Glutamatergic neuron (in vitro differentiated cells): Measurements from ENCODE around the gene STAMBPL1. TPM values are rescaled to one million over a fixed set of nuclear protein-coding genes. Genes with fewer than 3 reads are reported as not detected.

Experiments used
- DNase-seq: peaks from one replicate; pipeline ENCODE4 v3.0.0; 2022
- H3K27ac Mint-ChIP-seq: one replicate; pipeline ENCODE4 v1.8.0; 2020; ENCODE audit warnings: mild to moderate bottlenecking, mixed read lengths, inconsistent platforms; ENCODE audit not compliant: unreplicated experiment
- H3K27me3 Mint-ChIP-seq: one replicate; pipeline ENCODE4 v1.8.0; 2020; ENCODE audit warnings: mild to moderate bottlenecking, moderate library complexity, mixed read lengths, inconsistent platforms; ENCODE audit not compliant: unreplicated experiment
- H3K36me3 Mint-ChIP-seq: one replicate; pipeline ENCODE4 v1.8.0; 2020; ENCODE audit warnings: mild to moderate bottlenecking, mixed read lengths, inconsistent platforms; ENCODE audit not compliant: unreplicated experiment
- H3K4me1 Mint-ChIP-seq: one replicate; pipeline ENCODE4 v1.8.0; 2020; ENCODE audit warnings: mild to moderate bottlenecking, low read depth, mixed read lengths, inconsistent platforms; ENCODE audit not compliant: unreplicated experiment
- H3K4me3 Mint-ChIP-seq: one replicate; pipeline ENCODE4 v1.8.0; 2020; ENCODE audit warnings: mild to moderate bottlenecking, mixed read lengths, inconsistent platforms; ENCODE audit not compliant: unreplicated experiment
- H3K9me3 Mint-ChIP-seq: one replicate; pipeline ENCODE4 v1.8.0; 2020; ENCODE audit warnings: mild to moderate bottlenecking, moderate library complexity, mixed read lengths, inconsistent platforms; ENCODE audit not compliant: unreplicated experiment
- CTCF ChIP-seq: fragments of 200-600 bp; sonication (generic); IDR thresholded peaks from one replicate; pipeline ENCODE4 v1.5.0; 2021; ENCODE audit not compliant: partially characterized antibody, unreplicated experiment
- total RNA-seq: library from RNA; stranded (reverse); fragmentation: NEBNext Ultra II Directional; extraction: Animal tissue kit (Norgen Biotek cat#: 25700); gene quantifications from one replicate; pipeline ENCODE4 v1.2.1, GENCODE V29; 2021; ENCODE audit not compliant: unreplicated experiment

STAMBPL1 gene
- total RNA-seq, 1 donor from 2014 or later: 4.4 TPM

- no peaks in the 10 kb centered on the region for H3K9me3 Mint-ChIP-seq
- no peak overlapping the region for H3K4me3 Mint-ChIP-seq
- H3K4me1 Mint-ChIP-seq: no peaks in the 10 kb centered on the region
- no peaks in the 10 kb centered on the region for H3K36me3 Mint-ChIP-seq
- no peak for DNase-seq
- no peaks in the 10 kb centered on the region for H3K27me3 Mint-ChIP-seq
- no peak for TF ChIP-seq CTCF
- no peak overlapping the region for H3K27ac Mint-ChIP-seq
These were observed 39.9 kb upstream of the STAMBPL1 start for GRCh38 chr10:88840104-88840503.

GRCh38 chr10:88840881-88841280 lies 39.2 kb upstream of the STAMBPL1 start:
- Mint-ChIP-seq H3K36me3 (no peaks in the 10 kb centered on the region), H3K9me3 (no peaks in the 10 kb centered on the region), H3K4me1 (no peaks in the 10 kb centered on the region), H3K27me3 (no peaks in the 10 kb centered on the region), H3K27ac (no peak overlapping the region), H3K4me3 (no peak overlapping the region)
- DNase-seq: no peak
- no peak for TF ChIP-seq CTCF

GRCh38 chr10:88841316-88842111 lies 38.5 kb upstream of the STAMBPL1 start:
- H3K36me3 Mint-ChIP-seq: no peaks in the 10 kb centered on the region
- no peaks in the 10 kb centered on the region for H3K27me3 Mint-ChIP-seq
- H3K4me1 Mint-ChIP-seq: no peaks in the 10 kb centered on the region
- no peak overlapping the region for H3K4me3 Mint-ChIP-seq
- no peak overlapping the region for H3K27ac Mint-ChIP-seq
- no peak for DNase-seq
- no peaks in the 10 kb centered on the region for H3K9me3 Mint-ChIP-seq
- no peak for TF ChIP-seq CTCF

GRCh38 chr10:88843171-88843570 lies 36.9 kb upstream of the STAMBPL1 start:
- Mint-ChIP-seq H3K27ac (no peak overlapping the region), H3K27me3 (no peaks in the 10 kb centered on the region), H3K4me3 (no peak overlapping the region), H3K36me3 (no peaks in the 10 kb centered on the region), H3K9me3 (no peaks in the 10 kb centered on the region), H3K4me1 (no peaks in the 10 kb centered on the region)
- DNase-seq: no peak
- no peak for TF ChIP-seq CTCF

- Mint-ChIP-seq H3K27me3 (no peaks in the 10 kb centered on the region), H3K27ac (no peak overlapping the region), H3K4me3 (no peak overlapping the region), H3K9me3 (no peaks in the 10 kb centered on the region), H3K36me3 (no peaks in the 10 kb centered on the region), H3K4me1 (no peaks in the 10 kb centered on the region)
- no peak for TF ChIP-seq CTCF
- no peak for DNase-seq
These were observed 31.5 kb upstream of the STAMBPL1 start for GRCh38 chr10:88848499-88848898.
